Measurements from ENCODE around the gene PCBD2.

Gene PCBD2

DNA sequence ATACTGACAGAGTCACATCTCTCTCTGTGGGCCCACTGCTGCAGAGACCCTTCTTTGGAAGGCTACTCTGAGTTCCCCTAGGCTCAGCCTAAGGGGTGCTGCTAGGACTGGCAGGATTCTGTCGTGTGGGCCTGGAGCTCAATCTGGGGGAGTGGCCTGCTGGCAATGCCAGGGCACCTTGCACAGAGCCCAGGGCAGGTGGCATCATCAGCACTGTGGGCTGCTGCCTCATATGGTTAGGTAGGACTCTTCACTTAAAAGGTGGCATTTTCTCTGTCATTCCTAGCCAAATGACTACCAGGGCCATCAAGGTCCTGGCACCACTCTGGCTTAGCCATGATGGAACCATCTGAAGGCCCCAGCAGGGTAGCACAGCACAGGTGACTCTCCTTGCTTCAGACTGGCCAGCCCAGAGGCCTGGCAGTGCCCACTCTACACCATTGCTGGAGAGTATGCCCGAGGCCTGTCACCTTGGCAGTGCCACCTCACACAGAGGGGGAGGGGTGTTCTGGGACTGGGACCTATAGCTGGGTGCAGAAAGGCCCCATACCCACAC lies 107.2 kb downstream of the PCBD2 start:
- ChIA-PET CTCF (interaction anchor here (1.1 kb wide), 1 partner anchor 10 kb away, joined by 3 read pairs; no protein-coding TSS in a partner anchor), POLR2A (no interaction called here)
- no peak for TF ChIP-seq CTCF (IDR thresholded peaks at IDR 0.05; ENCODE audit: control extremely low read depth, extremely low read depth, low read depth, missing control alignments)
- DNase-seq (ENCODE audit: extremely low spot score) = no peak

All from GM10248 (cell line).